NCI-H2196 (cell line): Measurements from ENCODE around the gene PLEKHA5.
"Not testable (repeated sequence)": the region's sequence is repeated elsewhere in the genome, so short reads cannot be mapped to it uniquely, and the experiment has no call there.

ENCODE experiments used
- DNase-seq: peaks from one replicate; lab custom pipeline; 2025; ENCODE audit not compliant: unreplicated experiment; lab: John Stamatoyannopoulos, UW

Gene PLEKHA5

DNA sequence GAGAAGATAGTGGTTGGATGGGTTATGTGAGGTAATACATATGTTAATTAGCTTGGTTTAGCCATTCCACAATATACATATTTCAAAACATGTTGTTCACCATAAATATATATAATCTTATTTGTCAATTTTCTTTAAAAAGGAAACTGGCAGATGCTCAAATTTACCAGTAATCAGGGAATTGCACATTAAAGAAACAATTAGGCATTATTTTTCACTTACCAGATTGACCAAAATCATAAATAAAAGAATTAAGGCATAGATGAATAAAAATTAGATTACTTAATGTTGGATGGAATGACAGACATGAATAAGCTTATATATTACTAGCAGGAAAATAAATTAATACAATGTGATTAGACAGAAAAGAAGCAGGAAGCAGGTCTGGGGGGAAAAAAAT, 147.2 kb downstream of the PLEKHA5 start:
- DNase-seq: no peak

DNA sequence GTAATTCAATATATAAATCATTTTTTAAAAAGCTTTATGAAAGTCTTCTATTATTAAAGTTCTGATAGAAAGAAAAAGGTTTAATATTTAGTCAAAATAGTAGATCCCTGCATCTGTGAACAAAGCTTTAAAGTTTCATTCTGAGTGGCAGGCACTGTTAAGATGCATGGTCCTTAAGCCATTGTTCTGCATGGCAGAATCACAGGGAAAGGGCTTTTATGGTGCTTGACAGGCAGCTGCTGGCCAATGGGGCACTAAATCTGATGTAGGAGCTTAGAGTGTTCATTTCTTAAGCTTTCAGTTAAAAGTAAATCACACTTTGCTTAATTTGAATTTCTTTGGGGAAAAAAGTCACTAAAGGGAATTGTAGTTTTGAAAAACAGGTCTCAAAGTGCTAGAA, 148.2 kb downstream of the PLEKHA5 start:
- DNase-seq: no peak

DNA sequence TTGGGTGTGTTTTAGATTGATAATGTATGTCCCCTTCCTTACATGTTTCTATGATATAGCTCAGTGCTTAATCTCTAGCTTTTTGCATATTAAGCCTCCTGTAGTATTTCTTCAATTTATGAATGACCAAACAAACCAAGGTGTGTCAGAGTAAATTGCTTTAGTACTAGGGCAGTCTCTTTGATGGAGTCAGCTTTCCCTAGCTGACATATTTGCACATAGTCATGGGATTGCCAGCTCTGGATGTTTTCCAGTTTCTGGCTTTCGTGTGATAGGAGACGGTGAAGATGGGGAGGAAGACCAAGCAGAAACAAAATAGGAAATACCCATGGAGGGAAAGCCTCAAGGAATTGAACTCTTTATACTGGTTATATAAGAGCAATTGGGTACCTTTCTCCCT, 148.9 kb downstream of the PLEKHA5 start:
- DNase-seq: no peak

DNA sequence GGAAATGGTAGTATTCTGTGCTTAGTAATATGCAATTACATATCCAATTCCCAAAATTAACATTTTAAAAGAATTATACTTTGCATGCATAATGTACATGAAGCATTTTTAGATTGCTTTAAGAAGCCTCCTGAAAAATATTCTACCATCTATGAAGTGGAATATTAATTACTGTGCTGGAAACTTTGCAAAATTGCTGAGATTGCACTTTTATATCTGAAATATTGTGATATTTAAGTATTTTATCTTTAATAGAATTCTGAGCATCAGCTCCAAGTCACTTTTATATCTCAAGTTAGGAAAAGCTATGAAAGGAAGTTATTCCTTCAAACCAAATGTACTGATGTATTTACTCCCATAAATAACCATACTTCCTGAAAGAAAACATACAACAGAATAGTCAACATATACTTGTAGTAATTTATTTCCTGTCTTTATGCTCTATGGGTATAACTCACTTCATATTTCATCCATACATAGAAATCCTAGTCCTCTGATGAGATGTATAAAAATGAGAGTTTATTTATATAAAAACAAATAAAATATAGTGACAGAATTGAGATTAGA, 152.7 kb downstream of the PLEKHA5 start:
- DNase-seq: no peak

DNA sequence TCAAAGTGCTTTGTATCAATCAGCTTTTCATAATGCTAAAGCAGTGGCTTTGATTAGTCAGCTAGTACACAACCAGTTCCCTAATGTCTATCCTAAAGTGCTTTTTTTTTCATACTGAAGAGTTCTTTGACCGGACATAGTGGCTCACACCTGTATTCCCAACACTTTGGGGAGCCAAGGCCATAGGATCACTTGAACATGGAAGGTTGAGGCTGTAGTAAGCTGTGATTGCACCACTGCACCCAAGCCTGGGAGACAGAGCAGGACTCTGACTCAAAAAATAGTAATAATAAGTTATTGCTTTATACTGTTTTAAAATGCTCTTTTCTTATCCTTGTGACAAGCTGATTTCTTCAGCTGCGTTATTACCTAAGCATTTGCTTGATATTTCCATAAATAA, 155.1 kb downstream of the PLEKHA5 start:
- no peak for DNase-seq

DNA sequence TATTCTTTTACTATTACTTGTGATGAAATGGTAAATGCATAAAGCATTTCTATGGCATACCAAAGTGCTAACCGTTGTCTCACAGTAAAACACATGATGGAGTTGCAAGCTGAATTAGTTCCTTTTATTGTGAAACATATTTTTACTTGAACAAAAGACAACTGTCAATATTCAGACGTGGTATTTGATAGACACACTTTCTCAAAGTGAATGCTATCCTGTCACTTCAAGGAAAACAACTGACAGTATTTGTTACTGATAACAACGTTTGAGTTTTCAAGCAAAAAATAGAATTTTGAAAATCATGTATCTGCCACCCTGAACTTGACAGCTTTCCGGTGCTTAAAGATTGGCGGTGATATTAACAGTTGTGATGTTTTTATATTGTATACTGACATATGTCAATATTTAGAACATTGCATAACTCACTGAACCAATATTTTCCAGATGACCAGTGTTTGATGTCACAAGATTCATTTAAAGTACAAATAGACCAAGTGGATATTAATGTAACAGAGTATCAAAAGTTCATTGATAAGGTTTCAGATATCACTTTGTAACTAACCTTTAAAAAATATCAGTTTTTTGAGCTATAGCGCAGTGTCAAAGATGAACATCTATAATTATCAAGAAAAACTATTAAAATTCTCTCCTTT, 156.4 kb downstream of the PLEKHA5 start:
- no peak for DNase-seq

DNA sequence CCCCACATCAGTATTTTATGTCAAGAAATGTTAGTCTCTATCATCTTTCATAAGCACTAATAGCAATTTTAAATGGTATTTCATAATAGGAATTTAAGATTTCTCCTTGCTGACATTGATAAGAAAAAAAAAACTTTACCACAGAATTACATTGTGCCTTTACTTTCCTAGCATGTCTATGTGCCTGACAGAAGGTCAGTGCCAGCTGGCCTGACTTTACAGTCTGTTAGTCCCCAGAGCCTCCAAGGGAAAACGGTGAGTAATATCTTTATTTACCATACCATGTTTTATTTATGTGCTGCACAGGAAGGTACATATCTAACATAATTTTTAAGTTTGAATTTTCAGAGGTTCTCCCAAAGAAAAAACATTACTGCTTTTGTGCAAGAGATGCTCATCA, 157.8 kb downstream of the PLEKHA5 start:
- no peak for DNase-seq

DNA sequence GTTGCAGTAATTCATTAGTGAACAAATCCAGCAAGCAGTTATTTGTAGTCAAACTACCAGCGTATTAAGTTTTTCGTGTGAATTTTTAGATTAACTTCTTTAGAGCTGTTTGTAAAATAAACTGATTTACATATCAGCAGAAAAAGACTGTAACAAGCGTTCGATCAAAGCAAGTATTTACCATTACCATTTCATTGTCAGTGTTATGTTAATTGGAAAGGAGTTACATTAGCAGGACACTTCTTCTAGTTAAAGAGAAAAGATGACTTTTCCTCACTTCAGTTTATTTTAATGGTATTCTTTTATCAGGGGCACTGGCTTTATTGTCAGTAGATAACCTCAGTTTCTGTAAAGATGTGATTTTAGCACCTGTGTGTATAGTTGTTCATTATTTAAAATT, 158.6 kb downstream of the PLEKHA5 start:
- no peak for DNase-seq

DNA sequence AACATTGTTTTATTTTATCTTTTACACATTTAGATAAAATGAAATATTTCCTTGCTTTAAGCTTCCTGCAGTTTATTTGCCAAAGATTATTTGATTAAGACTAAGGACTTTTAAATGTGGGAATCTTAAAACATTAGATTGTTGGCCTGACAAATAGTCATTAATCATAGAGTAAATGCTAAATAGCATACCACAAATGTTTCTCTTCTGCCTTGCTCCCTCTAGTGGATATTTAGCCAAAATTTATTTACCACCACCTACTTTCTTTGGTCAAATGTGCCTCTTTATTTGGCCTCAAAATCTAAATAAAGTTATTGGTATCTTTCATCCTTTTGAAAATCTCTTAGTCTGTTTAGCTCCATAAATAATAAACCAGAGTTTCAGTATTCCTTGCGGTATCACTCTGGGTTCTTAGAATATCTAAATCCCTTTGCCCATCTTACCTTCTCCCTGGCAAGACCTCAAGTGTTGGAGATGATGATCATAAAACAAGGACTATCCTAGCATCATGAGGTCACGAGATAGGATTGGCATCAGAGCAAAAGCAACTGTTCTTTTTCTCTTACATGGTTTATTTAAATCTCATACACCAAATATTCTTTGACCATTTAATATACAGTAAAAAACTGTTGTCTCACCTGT, 159.2 kb downstream of the PLEKHA5 start:
- DNase-seq: peak; percentile 73

DNA sequence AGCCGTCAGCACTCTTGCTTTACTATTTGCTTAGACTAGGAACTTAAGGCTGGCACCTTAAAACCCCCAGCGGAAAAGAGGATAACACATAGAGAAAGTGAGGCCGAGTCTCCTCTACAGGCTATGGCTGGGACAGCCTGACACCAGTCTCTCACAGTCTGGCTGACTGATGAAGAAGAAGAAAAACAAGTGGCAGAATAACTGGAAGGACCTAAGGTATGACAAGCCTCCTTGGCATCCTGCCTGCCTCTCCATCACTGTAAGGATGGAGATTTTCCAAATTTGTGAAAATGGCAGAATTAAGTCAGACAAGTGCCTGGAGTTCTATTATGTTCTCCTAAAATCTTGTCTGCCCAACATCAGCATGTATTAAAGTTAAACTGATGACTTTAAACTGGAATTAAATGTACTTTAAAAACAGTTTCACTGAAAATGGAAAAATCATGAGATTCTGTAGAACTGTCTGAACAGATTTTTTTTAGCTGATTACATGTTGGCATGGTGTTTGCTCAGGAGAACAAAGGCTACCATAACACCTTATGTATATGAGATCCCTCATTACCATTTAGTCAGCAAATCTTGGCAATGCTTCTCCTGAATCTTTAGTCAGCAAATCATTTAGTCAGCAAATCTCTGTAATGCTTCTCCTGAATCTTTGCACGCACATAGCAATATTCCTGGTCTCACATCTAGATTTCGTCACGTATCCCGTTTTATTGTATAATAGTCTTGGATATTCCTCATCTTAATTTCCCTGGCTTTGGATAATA, 169.5 kb downstream of the PLEKHA5 start:
- no peak for DNase-seq

DNA sequence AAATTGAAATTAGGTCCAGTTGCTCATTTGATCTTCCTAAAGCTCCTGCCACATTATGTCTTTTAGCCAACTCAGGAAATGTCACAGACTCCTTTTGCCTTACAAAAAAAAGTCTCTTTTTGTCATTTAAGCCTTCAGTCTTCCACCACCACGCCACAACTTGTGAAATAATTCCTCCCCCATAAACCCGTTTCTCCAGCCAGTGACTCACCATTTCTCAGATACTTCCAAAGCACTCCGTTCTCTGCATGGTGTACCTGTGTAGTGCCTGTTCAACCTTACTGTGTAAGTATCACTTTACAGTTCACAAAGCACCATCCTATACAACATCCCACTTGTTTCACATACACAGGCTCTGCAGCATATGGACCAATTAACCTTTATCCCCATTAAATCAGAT, 170.2 kb downstream of the PLEKHA5 start:
- peak; percentile 41 for DNase-seq

DNA sequence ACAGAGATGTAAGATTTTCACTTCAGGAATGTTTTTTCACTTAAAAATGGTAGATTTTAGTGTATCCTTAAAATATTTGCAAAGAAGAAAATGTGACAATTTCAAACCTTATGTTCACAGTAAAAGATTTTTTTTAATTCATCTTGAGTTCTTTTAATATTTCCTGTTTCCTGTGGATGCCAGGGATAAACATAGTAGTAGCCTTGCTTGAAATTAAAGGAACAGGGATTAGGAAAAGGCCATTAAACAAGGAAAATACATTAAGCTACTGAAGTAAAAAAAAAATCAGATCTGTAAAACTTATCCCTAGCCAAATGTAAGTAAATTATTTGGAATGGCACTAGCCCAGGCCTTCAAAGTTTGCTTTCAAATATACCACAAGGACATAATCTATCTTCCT, 171.7 kb downstream of the PLEKHA5 start:
- DNase-seq: no peak

DNA sequence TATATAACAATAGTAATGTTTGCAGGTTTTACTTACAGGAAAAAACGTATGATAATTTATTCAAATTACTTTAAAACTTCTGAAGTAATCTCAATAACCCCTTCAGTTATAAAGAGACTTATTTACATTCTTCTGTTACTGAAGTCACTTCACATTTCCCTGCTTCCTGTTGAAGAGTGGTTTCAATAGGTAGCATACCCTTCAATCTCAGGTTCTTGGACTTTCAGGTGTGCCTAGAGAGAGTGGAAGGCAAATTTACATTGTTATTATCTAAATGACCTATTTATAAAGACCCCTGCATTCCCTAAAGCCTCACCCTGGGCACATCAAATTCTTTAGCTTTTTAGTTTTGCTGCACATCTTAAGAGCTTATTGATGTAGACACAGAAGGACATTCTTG, 172.2 kb downstream of the PLEKHA5 start:
- no peak for DNase-seq

DNA sequence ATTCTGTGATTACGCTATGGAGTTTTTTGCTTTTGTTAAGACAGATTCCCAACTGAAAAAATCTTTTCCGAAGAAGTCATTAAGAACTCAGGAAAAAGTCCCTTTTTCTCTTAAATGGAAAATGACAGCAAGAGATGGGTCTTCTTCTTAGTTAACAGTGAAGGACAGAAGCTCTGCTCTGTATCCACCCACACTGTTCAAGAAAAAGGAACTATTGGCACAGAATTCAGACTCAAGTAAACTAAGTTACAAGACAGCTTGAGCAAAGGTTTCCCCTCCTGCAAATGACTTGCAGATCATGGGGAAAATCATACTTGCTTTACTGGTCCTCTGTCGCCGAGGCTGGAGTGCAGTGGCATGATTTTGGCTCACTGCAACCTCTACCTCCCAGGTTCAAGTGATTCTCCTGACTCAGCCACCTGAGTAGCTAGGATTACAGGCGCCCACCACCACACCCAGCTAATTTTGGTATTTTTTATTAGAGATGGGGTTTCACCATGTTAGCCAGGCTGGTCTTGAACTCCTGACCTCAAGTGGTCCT, 172.6 kb downstream of the PLEKHA5 start:
- DNase-seq: no peak

DNA sequence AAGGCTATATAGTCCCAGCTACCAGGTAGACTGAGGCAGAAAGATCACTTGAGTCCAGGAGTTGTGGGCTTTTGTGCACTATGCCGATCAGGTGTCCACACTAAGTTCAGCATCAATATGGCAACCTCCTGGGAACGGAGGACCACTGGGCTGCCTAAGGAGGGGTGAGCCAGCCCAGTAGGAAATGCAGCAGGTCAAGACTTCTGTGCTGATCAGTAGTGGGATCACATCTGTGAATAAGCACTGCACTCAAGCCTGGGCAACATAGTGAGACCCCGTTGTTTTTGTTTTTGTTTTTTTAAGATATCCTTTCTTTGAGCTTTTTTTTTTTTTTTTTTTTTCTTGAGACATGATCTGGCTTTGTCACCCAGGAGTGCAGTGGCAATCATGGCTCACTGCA, 174.0 kb downstream of the PLEKHA5 start:
- DNase-seq: no peak

DNA sequence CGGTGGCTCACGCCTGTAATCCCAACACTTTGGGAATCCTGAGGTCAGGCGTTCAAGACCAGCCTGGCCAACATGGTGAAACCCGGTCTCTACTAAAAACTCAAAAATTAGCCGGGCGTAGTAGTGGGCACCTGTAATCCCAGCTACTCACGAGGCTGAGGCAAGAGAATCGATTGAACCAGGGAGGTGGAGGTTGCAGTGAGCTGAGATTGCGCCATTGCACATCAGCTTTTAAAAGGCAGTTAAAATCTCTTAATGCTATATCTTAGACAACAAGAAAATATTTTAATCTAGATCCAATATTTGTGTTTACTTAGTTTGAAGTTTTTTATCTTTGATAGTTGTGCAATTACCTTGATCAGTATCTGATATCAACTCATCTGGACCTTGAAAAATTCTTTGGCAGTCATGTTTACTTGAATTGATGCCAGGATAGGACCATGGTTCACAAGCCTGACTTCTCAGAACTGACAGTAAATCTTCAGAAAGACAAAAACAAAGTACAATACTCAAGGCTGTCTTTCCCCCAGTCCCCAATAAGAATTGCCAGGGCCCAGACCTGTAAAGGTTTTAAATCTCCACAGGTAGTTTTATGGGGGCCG, 174.7 kb downstream of the PLEKHA5 start:
- DNase-seq: peak; percentile 35

DNA sequence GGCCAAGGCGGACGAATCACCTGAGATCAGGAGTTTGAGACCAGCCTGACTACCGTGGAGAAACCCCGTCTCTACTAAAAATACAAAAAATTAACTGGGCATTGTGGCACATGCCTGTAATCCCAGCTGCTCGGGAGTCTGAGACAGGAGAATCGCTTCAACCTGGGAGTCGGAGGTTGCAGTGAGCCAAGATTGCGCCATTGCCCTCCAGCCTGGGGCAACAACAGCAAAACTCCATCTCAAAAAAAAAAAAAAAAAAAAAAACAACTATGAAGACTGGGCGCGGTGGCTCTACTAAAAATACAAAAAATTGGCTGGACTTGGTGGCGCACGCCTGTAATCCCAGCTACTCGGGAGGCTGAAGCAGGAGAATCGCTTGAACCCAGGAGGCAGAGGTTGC, 176.1 kb downstream of the PLEKHA5 start:
- not testable (repeated sequence) for DNase-seq

DNA sequence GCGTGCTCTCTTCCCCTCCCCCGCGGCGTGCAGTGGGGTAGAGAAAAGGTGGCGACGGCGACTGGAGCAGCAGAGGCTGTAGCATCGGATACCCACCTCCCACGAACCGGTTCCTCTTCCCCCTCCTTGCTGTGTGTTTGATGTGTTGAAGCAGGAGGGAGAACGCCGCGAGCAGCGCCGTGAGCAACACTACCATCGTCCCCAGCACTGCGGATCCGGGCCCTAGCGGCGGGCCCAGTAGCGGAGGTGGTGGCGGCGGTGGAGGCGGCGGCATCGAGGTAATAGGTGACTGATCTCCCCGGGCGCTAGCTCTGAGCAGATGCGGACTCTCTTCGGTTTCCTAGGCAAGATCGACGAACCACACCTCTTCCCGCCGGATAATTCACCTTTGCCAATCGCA, 176.8 kb downstream of the PLEKHA5 start:
- no peak for DNase-seq

DNA sequence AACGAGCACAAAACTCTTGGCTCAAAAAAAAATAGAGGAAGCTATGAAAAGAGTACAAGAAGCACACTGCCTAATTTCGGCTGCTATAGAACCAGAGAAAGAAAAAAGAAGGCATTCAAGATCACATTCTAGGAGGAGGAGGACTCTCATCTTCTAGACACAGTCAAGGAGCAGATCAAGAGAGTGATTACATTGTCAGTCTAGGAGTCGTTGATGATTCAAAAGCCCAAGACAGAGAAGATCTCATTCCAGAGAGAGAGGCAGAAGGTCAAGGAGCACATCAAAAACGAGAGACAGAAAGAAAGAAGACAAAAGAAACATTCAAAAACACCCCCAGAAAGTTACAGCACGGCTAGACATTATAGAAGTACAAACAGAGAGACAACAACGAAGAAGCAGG, 177.9 kb downstream of the PLEKHA5 start:
- DNase-seq: no peak

DNA sequence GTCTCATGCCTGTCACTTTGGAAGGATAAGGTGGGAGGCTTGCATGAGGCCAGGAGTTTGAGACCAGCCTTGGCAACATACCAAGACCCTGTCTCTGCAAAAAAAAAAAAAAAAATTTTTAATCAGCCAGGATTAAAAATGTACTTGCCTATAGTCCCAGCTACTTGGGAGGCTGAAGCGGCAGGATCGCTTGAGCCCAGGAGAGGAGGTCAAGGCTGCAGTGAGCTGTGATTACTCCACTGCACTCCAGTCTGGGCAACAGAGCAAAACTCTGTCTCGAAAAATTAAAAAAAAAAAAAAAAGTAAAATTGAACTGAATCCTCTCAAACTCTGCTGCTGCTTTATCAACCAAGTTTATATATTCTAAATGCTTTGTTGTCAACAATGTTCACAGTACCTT, 181.6 kb downstream of the PLEKHA5 start:
- no peak for DNase-seq

DNA sequence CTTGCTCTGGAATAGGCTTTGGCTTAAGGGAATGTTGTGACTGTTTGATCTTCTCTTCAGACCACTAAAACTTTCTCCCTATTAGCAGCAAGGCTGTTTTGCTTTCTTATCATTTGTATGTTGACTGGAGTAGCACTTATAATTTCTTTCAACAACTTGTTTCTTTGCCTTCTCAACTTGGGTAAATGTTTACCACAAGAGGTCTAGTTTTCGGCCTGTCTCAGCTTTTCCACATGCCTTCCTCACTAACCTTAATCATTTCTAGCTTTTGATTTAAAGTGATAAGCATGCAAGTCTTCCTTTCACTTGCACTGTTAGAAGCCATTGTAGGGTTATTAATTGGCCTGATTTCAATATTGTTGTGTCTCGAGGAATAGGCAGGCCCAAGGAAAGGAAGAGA, 183.1 kb downstream of the PLEKHA5 start:
- DNase-seq: no peak
